ENCODE data around the gene PRSS35.

The PRSS35 gene

DNA sequence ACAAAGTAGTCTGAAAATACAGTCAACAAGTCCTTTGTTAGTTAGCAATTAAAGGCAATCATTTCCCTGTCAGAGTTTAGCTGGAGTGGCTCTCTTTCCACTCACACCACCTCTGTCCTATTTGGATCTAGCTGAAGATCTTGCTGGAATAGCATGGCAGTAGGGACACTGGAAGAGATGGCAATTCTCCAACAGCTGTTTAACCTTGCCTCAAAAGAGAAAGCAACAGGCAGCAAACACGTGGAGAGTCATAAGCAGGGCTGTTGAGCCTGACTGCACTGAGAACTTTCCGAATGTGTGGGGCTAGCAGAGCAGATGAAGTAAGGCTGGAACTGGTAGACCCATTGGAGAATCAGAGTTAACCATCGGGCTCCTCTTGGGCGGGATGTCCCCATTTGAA, 38.0 kb upstream of the PRSS35 start:
- Histone ChIP-seq H3K4me3 (ENCODE audit: insufficient read depth in 1 of 2, low read depth in 1 of 2, low read length in 2 of 2) (no peak overlapping the region), H3K27ac (ENCODE audit: low read length, poor library complexity, severe bottlenecking) (no peak overlapping the region), H3K36me3 (ENCODE audit: control insufficient read depth in 1 of 2, insufficient read depth in 2 of 2, low read depth in 1 of 2, low read length in 2 of 2) (no peaks in the 10 kb centered on the region), H4K8ac (ENCODE audit: low read length) (no peak overlapping the region), H3K9ac (ENCODE audit: low read length) (no peak overlapping the region), H3K14ac (ENCODE audit: low read length in 2 of 2) (peak overlapping the region in 1 of 2 experiments; percentile 71), H3K4me1 (ENCODE audit: control insufficient read depth, insufficient read depth, low read depth, low read length) (no peaks in the 10 kb centered on the region), H3K18ac (ENCODE audit: low read depth in 1 of 2, low read length in 2 of 2) (no peak overlapping the region), H3K9me3 (ENCODE audit: control insufficient read depth, low read length) (no peaks in the 10 kb centered on the region), H2BK120ac (ENCODE audit: low read depth, low read length) (no peak overlapping the region), H2AK5ac (ENCODE audit: low read length, severe bottlenecking) (no peak overlapping the region), H2AFZ (ENCODE audit: low read depth, low read length) (peak overlapping the region; percentile 42), H3K4ac (ENCODE audit: low read depth in 1 of 2, low read length in 2 of 2) (no peak overlapping the region), H2BK15ac (ENCODE audit: low read depth, poor library complexity, severe bottlenecking) (no peak overlapping the region), H3K79me1 (replicated peaks; ENCODE audit: low read length, poor library complexity, severe bottlenecking) (no peaks in the 10 kb centered on the region), H4K91ac (ENCODE audit: low read length) (no peak overlapping the region), H3K23ac (ENCODE audit: low read length in 2 of 2) (no peak overlapping the region), H3K27me3 (ENCODE audit: control insufficient read depth in 1 of 2, insufficient read depth in 1 of 2, low read length in 2 of 2) (no peaks in the 10 kb centered on the region), H2BK5ac (ENCODE audit: low read depth, low read length, poor library complexity, severe bottlenecking) (no peak overlapping the region), H2BK12ac (ENCODE audit: low read length in 2 of 2) (no peak overlapping the region), H3K4me2 (ENCODE audit: low read length, poor library complexity, severe bottlenecking) (no peak overlapping the region)
- peak; percentile 44 for DNase-seq
- 64% methylated on average over 4 of the region's 4 CpGs for WGBS

DNA sequence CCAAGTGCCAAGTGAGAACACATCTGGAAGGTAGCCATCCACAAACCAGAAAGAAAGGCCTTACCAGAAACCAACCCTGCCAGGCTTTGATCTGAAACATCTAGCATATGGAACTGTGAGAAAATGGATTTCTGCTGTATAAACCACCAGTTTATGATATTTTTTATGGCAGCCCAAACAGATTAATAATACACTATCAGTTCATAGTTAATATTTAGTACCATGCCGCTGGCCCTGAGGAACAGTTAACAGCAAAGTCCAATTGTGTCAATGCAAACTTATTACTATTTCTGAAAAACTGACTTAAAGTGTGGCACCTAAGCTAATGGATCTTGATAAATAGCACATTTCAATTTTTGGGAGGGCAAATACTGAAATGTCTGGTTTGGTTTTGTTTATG, 35.4 kb upstream of the PRSS35 start:
- Histone ChIP-seq H2BK12ac (ENCODE audit: low read length in 2 of 2) (no peak overlapping the region), H3K23ac (ENCODE audit: low read length in 2 of 2) (no peak overlapping the region), H4K91ac (ENCODE audit: low read length) (no peak overlapping the region), H2BK15ac (ENCODE audit: low read depth, poor library complexity, severe bottlenecking) (no peak overlapping the region), H3K18ac (ENCODE audit: low read depth in 1 of 2, low read length in 2 of 2) (no peak overlapping the region), H3K36me3 (ENCODE audit: control insufficient read depth in 1 of 2, insufficient read depth in 2 of 2, low read depth in 1 of 2, low read length in 2 of 2) (no peaks in the 10 kb centered on the region), H3K4me1 (ENCODE audit: control insufficient read depth, insufficient read depth, low read depth, low read length) (no peaks in the 10 kb centered on the region), H2BK5ac (ENCODE audit: low read depth, low read length, poor library complexity, severe bottlenecking) (no peak overlapping the region), H2AFZ (ENCODE audit: low read depth, low read length) (no peak overlapping the region), H3K4me2 (ENCODE audit: low read length, poor library complexity, severe bottlenecking) (no peak overlapping the region), H3K4ac (ENCODE audit: low read depth in 1 of 2, low read length in 2 of 2) (no peak overlapping the region), H3K9me3 (ENCODE audit: control insufficient read depth, low read length) (no peaks in the 10 kb centered on the region), H2BK120ac (ENCODE audit: low read depth, low read length) (no peak overlapping the region), H3K79me1 (replicated peaks; ENCODE audit: low read length, poor library complexity, severe bottlenecking) (no peaks in the 10 kb centered on the region), H2AK5ac (ENCODE audit: low read length, severe bottlenecking) (no peak overlapping the region), H3K27ac (ENCODE audit: low read length, poor library complexity, severe bottlenecking) (no peak overlapping the region), H3K9ac (ENCODE audit: low read length) (no peak overlapping the region), H3K27me3 (ENCODE audit: control insufficient read depth in 1 of 2, insufficient read depth in 1 of 2, low read length in 2 of 2) (no peaks in the 10 kb centered on the region), H3K14ac (ENCODE audit: low read length in 2 of 2) (no peak overlapping the region), H3K4me3 (ENCODE audit: insufficient read depth in 1 of 2, low read depth in 1 of 2, low read length in 2 of 2) (no peak overlapping the region), H4K8ac (ENCODE audit: low read length) (no peak overlapping the region)
- no CpG with 5 or more reads among the region's 1 CpG for WGBS
- no peak for DNase-seq

DNA sequence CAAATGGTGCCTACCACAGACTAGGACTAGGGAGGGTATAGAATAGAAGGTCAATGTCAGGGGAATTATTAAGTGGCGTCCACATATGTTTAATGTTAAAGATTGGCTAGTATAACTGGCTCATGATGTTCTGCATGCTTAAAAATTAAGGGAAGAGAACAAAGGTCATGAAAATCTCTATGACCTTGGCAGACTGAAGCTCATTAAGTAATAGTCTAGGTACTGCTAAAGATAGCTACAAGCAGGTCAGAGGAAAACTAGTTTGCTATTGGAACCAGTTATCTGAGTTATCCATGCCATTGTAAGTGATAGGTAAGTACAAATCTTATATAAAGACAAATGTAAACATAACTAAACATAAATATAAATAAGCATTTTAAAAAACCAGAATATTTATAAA, 32.9 kb upstream of the PRSS35 start:
- Histone ChIP-seq H3K18ac (ENCODE audit: low read depth in 1 of 2, low read length in 2 of 2) (no peak overlapping the region), H2AK5ac (ENCODE audit: low read length, severe bottlenecking) (no peak overlapping the region), H3K9me3 (ENCODE audit: control insufficient read depth, low read length) (no peaks in the 10 kb centered on the region), H3K4me1 (ENCODE audit: control insufficient read depth, insufficient read depth, low read depth, low read length) (no peaks in the 10 kb centered on the region), H3K79me1 (replicated peaks; ENCODE audit: low read length, poor library complexity, severe bottlenecking) (no peaks in the 10 kb centered on the region), H3K27me3 (ENCODE audit: control insufficient read depth in 1 of 2, insufficient read depth in 1 of 2, low read length in 2 of 2) (no peaks in the 10 kb centered on the region), H3K9ac (ENCODE audit: low read length) (no peak overlapping the region), H3K4ac (ENCODE audit: low read depth in 1 of 2, low read length in 2 of 2) (no peak overlapping the region), H4K8ac (ENCODE audit: low read length) (no peak overlapping the region), H3K23ac (ENCODE audit: low read length in 2 of 2) (no peak overlapping the region), H4K91ac (ENCODE audit: low read length) (no peak overlapping the region), H2BK5ac (ENCODE audit: low read depth, low read length, poor library complexity, severe bottlenecking) (no peak overlapping the region), H3K4me3 (ENCODE audit: insufficient read depth in 1 of 2, low read depth in 1 of 2, low read length in 2 of 2) (no peak overlapping the region), H2BK12ac (ENCODE audit: low read length in 2 of 2) (no peak overlapping the region), H3K27ac (ENCODE audit: low read length, poor library complexity, severe bottlenecking) (no peak overlapping the region), H3K4me2 (ENCODE audit: low read length, poor library complexity, severe bottlenecking) (no peak overlapping the region), H2BK120ac (ENCODE audit: low read depth, low read length) (no peak overlapping the region), H2BK15ac (ENCODE audit: low read depth, poor library complexity, severe bottlenecking) (no peak overlapping the region), H3K14ac (ENCODE audit: low read length in 2 of 2) (no peak overlapping the region), H2AFZ (ENCODE audit: low read depth, low read length) (no peak overlapping the region), H3K36me3 (ENCODE audit: control insufficient read depth in 1 of 2, insufficient read depth in 2 of 2, low read depth in 1 of 2, low read length in 2 of 2) (no peaks in the 10 kb centered on the region)
- no peak for DNase-seq
- 86% methylated on average over 1 of the region's 1 CpG for WGBS

DNA sequence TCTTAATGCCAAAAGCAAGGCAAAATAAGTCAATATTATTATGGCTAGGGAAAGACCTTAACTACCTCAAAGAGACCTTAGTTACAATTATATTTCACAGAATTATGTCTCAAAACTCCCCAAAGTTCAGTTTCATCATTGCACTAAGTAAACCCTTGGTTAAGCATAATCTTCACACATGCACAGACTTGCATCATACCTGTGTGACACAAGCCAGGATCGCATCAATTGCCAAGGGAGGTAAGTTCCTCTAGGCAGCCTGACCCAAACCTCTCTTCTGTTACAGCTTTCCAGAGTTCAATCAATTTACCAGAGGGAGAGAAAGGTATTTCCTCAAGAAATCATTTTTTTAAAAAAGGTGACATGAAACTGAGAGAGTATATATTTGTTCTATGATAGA, 31.9 kb upstream of the PRSS35 start:
- H3K4me3 ChIP-seq (ENCODE audit: insufficient read depth in 1 of 2, low read depth in 1 of 2, low read length in 2 of 2): no peak overlapping the region
- H2BK120ac ChIP-seq (ENCODE audit: low read depth, low read length): no peak overlapping the region
- H2BK15ac ChIP-seq (ENCODE audit: low read depth, poor library complexity, severe bottlenecking): no peak overlapping the region
- no peak overlapping the region for H3K18ac ChIP-seq (ENCODE audit: low read depth in 1 of 2, low read length in 2 of 2)
- H2AFZ ChIP-seq (ENCODE audit: low read depth, low read length): no peak overlapping the region
- WGBS: no CpG with 5 or more reads among the region's 1 CpG
- no peak overlapping the region for H4K8ac ChIP-seq (ENCODE audit: low read length)
- no peak overlapping the region for H2AK5ac ChIP-seq (ENCODE audit: low read length, severe bottlenecking)
- no peak overlapping the region for H3K27ac ChIP-seq (ENCODE audit: low read length, poor library complexity, severe bottlenecking)
- H3K9ac ChIP-seq (ENCODE audit: low read length): no peak overlapping the region
- H3K36me3 ChIP-seq (ENCODE audit: control insufficient read depth in 1 of 2, insufficient read depth in 2 of 2, low read depth in 1 of 2, low read length in 2 of 2): no peaks in the 10 kb centered on the region
- no peaks in the 10 kb centered on the region for H3K27me3 ChIP-seq (ENCODE audit: control insufficient read depth in 1 of 2, insufficient read depth in 1 of 2, low read length in 2 of 2)
- no peak overlapping the region for H3K23ac ChIP-seq (ENCODE audit: low read length in 2 of 2)
- H2BK12ac ChIP-seq (ENCODE audit: low read length in 2 of 2): no peak overlapping the region
- H3K4ac ChIP-seq (ENCODE audit: low read depth in 1 of 2, low read length in 2 of 2): no peak overlapping the region
- no peak overlapping the region for H2BK5ac ChIP-seq (ENCODE audit: low read depth, low read length, poor library complexity, severe bottlenecking)
- H3K9me3 ChIP-seq (ENCODE audit: control insufficient read depth, low read length): no peaks in the 10 kb centered on the region
- H3K79me1 ChIP-seq (replicated peaks; ENCODE audit: low read length, poor library complexity, severe bottlenecking): no peaks in the 10 kb centered on the region
- H3K14ac ChIP-seq (ENCODE audit: low read length in 2 of 2): no peak overlapping the region
- no peak for DNase-seq
- no peaks in the 10 kb centered on the region for H3K4me1 ChIP-seq (ENCODE audit: control insufficient read depth, insufficient read depth, low read depth, low read length)
- no peak overlapping the region for H4K91ac ChIP-seq (ENCODE audit: low read length)
- no peak overlapping the region for H3K4me2 ChIP-seq (ENCODE audit: low read length, poor library complexity, severe bottlenecking)

Data from mesenchymal stem cell (in vitro differentiated cells and primary cell).